DMS 273 treated with DMSO at 0.1 percent for 48 hours (cell line): Measurements from ENCODE around the gene OR1J2.

Experiments used
- DNase-seq: peaks from one replicate; lab custom pipeline; 2025; lab: John Stamatoyannopoulos, UW

OR1J2 gene

GRCh38 chr9:122551371-122551770, 40.8 kb downstream of the OR1J2 start:
- DNase-seq = no peak

GRCh38 chr9:122552812-122553211, 42.2 kb downstream of the OR1J2 start, which contains the start of gene OR1N2:
Gene OR1N2 (plus strand): TSS chr9:122553112. CDS start chr9:122553212, 100 bp downstream.
- no peak for DNase-seq
